Activated CD4-positive, alpha-beta T cell treated with anti-CD3 and anti-CD28 coated beads, Interleukin-2, Interleukin-4, amounts not matched to agents 100 ng/mL and 50 ng/mL, durations not matched to agents 16 hours and 8 hours (primary cell): ENCODE measurements around the gene COL18A1.
"Not testable (repeated sequence)": the region's sequence is repeated elsewhere in the genome, so short reads cannot be mapped to it uniquely, and the experiment has no call there.

Source experiments
- DNase-seq: peaks from one replicate; pipeline ENCODE4 v3.0.0-alpha.2; 2020; ENCODE audit warnings: low spot score

COL18A1 gene

DNA sequence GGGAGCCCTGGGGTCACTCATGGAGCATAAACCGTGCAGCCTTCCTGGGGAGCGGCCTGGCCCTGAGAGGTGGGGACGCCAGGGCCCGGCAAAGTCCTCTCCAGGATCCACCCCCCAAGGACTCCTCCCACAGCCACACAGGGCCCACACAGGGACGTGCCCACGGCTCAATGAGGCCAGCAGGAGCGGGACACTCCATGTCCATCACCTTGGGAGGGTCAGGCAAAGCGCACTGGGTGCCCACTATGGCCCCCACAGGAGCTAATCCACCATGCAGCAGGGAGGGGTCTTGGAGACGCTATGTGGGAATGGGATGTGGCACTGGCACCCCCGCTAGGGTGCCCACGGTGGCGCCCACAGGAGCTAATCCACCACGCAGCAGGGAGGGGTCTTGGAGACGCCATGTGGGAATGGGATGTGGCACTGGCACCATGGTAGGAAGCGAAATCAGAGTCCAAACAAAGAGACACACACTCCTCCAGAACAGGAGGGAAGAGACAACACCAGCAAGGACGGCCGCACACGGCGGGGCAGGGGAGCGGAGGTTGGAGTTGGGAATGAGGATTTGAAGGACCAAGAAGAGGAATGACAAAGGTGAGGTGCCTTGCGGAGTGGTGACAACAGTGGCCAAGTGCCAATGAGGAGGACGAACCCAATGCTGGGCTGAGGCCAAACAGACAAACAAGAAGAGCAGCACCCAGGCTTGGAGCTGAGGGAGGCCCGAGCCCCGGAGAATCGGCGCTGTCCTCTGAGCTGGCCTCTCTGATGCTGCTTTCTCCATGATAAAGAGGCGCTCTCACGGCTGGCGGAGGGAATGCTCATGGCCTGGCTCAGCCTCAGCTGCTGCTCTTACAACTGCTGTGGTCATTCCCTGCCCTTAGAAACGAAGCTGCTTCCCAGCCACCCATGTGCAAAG lies 155.4 kb downstream of the COL18A1 start:
- DNase-seq, result no peak

DNA sequence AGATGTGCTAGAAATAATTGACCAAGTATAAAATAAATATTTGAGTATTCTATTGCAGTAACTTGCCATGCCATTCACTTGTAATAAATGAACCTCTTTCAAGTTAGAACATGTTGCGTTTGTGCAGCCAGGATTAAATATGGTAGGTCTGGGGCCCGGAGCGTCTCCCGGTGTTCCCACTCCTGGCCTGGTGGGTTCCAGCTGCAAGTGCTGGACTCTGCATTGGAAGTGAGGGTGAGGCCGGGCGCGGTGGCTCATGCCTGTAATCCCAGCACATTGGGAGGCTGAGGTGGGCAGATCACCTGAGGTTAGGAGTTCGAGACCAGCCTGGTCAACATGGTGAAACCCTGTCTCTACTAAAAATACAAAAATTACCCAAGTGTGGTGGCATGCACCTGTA lies 156.3 kb downstream of the COL18A1 start:
- not testable (repeated sequence) for DNase-seq

GRCh38 chr21:45562402-45562801 lies 157.4 kb downstream of the COL18A1 start:
- DNase-seq, result no peak

GRCh38 chr21:45562965-45563364 lies 158.0 kb downstream of the COL18A1 start:
- DNase-seq, result no peak
